Loucy (cell line): ENCODE results near the gene ZNF276.

Experiments
- EZH2phosphoT487 ChIP-seq: fragments of 200-600 bp; IDR thresholded peaks from 2 replicates; pipeline ENCODE4 v1.6.1; 2018; ENCODE audit warnings: antibody characterized with exemption, mild to moderate bottlenecking, moderate library complexity, borderline replicate concordance
- TF ChIP-seq, protein P1 (sequence below): fragments of 200-600 bp; sonication (generic); conservative IDR thresholded peaks from 2 replicates; pipeline ENCODE4 v1.5.1; 2014; ENCODE audit warnings: mild to moderate bottlenecking, antibody characterized with exemption, low read length

DNA sequence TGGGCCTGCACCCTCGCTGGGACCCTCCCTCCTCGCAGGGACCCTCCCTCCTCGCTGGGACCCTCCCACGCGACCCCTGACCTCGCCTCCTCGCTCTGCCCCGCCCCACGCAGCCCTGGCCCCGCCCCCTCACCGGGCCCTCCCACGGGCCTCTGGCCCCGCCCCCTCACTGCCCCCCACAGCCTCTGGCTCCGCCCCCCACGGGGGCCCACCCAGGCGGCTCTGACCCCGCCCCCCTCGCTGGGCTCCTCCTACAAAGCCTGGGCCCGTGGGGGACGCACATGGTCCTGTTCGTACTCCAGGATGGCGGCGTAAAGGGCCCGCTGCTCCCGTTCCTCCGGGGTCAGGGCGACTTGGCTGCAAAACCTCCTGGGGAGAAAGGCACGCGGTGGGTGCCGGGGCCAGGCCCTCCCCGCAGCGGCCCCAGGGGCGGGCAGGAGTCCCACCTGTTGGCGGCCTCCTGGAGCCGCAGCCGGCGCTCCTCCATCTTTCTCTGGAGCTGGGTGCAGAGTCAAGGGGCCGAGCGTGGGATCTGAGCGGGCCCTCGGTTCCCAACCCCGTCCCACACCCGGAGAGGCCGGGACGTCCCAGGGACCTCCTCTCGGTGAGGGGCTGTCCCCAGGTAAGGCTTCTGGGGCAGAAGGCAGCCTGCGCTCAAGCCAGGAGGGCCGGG lies 9.6 kb upstream of the ZNF276 start:
- TF ChIP-seq, protein P1, sequence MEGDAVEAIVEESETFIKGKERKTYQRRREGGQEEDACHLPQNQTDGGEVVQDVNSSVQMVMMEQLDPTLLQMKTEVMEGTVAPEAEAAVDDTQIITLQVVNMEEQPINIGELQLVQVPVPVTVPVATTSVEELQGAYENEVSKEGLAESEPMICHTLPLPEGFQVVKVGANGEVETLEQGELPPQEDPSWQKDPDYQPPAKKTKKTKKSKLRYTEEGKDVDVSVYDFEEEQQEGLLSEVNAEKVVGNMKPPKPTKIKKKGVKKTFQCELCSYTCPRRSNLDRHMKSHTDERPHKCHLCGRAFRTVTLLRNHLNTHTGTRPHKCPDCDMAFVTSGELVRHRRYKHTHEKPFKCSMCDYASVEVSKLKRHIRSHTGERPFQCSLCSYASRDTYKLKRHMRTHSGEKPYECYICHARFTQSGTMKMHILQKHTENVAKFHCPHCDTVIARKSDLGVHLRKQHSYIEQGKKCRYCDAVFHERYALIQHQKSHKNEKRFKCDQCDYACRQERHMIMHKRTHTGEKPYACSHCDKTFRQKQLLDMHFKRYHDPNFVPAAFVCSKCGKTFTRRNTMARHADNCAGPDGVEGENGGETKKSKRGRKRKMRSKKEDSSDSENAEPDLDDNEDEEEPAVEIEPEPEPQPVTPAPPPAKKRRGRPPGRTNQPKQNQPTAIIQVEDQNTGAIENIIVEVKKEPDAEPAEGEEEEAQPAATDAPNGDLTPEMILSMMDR, result no peak
- TF ChIP-seq EZH2phosphoT487, result no peak
